HG03025 (cell line): ENCODE data around the gene PAQR5.

Experiments used
- ATAC-seq: cut with Tn5 transposase; IDR thresholded peaks from one replicate; pipeline ENCODE4 v1.9.1; 2021; ENCODE audit warnings: mild to moderate bottlenecking, moderate library complexity; ENCODE audit not compliant: unreplicated experiment, low FRiP score

PAQR5 gene

DNA sequence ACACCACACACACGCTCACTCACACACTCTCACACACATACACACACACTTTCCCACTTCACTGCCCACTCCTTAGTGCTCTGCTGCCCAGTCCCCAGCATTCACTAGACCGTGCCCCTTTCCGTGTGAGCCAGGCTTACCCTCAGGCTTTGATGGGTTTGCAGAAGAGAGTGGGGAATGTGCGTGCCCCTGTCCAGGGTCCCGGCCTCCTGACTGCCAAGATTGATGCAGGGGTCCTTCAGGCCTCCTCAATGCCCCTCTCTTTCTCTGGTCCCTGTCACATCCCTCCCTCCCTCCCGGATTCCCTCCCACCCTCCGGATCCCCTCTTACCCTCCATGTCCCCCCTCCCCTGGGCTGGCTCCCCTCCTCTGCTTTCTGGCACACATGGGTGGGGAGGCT is 87.6 kb downstream of the PAQR5 start:
- no peak for ATAC-seq

DNA sequence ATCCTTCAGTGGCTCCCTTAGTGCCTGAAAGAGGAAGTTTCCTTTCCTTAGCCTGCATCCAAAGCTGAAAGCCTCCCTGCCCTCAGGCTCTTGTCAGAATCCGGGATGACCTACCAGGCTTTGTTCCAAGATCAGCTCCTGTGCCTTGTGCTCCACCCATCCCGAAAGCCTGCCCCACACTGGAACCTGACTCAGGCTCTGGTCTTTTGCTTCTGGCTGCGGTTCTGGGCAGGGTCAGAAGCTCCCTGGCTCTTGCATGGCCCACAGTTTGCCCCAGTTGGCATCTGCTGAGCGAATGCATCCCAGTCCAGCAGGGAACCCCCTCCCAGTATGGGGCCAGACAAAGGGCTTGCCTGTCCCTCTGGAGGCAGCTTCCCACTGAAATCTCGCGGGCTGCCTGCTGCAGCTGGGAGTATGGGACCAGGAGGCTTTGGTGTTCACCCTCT is 89.6 kb downstream of the PAQR5 start:
- no peak for ATAC-seq

DNA sequence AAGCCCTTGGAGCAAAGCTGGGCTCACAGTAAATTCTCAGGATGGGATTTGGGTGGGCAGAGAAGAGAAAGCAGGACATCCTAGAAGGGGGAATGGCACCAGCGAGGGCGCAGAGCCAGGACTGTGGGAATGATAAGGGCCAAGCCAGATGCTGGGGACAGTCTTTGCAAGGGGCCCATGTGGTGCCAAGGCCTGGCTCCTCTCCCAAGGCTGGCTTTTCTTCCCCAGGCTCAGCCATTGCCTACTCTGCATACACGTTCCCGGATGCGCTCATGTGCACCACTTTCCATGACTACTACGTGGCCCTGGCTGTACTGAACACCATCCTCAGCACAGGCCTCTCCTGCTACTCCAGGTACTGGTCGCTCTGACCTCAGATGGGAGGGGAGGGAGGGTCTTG is 90.7 kb downstream of the PAQR5 start:
- no peak for ATAC-seq

DNA sequence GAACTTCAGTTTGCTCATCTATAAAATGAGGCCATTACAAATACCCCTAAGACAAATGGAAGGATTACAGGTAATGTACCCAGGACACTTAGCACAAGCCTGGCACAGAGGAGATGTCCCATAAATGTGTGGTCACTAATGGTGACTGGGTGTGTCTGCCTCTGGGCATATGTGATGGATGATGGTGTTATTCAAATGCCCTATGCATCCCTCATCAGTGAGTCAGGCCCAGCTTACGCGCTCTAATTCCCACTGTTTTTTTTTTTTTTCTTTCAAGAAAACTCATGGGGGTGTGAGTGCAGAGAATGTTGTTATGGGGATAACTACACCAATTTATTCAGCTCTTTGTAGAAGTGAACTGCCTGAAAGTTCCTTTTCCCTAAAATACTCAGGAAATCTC is 91.9 kb downstream of the PAQR5 start:
- no peak for ATAC-seq

DNA sequence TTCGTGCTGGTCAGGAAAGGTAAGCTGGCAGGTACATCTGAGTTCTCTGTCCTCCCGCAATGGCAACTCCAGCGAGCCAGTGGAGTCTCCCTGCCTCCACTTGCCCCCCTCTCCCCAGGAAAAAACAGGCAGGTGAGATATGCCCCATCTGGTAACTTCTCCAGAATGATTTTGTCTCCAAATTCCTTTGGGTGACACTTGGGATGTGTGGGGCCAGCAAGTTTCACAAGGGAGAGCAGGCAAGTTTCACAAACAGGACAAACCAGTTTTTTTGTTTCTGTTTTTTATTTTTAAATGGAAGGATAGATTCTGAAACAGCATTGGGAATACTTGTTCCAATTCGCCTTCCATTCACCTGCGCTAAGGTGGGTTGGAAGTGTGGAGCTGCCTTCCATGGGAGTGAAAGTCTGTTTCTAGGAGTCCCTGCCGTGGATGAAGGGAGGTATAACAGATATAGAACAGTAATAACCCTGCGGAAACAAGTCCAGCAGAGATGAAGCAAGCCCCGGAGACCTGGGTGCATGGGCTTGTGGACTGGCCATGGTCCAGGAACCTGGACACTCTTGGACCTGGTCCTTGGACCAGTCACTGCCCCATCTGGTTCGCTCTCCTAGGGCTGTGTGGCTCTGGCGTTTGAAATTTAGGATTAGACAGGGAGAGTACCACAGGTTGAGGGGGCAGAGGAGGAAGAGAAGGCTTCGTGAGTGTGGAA is 92.5 kb downstream of the PAQR5 start:
- no peak for ATAC-seq

DNA sequence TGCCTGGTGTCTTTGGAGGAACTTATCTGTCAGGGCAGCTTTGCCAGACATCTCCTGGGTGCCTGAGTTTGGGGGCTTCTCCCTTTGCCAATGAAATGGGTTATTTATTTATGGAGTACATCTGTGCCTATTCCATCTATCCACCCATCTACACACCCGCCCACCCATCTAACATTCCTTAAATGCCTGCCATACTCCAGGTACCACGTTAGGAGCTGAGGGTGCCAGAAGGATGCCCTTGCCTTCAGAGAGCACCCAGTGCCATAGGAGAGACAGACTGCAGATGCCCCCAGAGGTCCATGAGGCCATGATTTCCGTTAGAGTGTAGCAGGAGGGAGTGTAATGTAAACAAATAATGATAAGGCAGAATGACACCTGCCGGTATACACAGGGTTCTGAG is 93.6 kb downstream of the PAQR5 start:
- no peak for ATAC-seq

DNA sequence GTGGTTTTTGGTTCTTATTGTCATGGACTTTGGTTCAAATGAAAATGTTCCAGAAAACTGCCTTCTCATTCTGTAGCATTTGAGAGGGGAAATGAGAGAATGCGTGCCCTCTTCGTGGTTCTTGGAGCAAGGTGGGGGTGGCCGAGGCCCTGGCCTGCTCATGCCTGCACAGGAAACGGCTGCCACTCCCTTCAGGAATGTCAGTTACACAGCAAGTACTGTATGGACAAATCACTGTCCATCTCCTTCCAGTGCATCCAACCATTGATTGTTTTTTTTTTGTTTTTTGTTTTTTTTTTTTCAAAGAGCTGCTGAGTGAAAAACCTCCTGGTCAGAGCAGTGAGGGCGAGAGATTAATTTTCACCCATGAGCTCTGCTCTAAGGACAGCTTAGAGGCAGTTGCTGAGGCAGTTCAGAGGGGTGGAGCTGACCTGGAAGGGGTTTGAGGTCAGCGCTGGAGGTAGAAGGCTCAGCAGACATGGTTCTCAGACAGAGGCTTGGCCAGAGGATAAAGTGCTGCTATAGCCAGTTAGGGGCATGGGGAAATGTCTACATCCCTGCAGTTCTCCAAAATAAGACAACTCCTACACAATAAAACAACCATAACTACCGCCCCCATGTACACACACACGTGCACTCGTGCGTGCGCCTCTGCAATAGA is 95.2 kb downstream of the PAQR5 start:
- ATAC-seq: no peak

DNA sequence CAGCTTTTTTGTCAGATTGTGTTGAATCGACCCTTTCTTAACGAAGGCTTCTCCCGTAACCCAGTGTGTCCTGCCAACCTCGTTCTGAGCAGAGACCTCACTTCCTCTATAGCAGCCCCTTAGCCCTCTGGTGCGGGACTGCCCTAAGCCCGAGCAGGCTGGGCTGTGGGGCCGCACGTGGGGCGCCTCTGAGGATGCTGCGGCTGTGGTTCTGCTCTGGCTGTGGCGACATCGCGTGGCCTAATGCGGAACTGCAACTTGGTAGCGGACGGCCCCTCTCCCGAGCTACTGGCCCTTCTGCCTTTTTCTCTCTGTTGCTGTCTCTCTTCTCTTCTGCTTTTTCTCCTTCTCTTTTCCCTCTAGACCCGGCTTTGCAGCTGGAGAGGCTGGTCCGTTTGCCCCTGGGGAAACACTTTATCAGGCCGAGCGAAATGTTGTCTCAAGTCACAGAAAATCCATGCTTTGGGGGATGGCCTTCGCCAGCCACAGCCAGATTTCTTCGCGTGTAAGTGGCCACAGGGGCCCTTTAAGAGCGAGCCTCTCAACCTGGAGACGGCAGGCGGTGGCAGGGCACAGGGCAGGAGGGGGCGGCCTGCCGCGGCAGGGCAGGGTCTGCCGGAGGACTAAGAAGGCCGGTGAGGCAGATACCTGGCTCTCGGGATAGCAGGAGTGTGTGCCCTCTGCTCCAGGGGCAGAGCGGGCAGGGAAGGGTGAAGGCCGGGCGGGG is 96.0 kb downstream of the PAQR5 start:
- ATAC-seq: no peak

DNA sequence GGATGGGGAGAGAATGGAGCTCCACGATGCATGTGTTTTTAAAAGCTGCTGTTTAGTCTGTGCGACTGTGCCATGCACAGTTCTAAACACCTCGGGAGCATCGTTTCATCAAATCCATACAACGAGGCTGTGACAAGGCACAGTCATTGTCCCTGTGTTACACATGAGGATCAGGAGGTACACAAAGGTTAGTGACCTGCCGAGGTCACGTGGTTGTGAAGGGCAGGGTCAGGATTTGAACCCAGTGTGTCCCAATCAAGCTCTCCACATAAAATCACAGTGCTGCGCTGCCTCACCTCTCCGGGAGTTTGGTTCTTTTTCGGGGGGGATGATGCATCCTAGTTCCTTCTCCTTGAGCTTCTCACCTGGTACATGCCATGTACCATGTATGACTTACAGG is 96.7 kb downstream of the PAQR5 start:
- ATAC-seq: no peak

DNA sequence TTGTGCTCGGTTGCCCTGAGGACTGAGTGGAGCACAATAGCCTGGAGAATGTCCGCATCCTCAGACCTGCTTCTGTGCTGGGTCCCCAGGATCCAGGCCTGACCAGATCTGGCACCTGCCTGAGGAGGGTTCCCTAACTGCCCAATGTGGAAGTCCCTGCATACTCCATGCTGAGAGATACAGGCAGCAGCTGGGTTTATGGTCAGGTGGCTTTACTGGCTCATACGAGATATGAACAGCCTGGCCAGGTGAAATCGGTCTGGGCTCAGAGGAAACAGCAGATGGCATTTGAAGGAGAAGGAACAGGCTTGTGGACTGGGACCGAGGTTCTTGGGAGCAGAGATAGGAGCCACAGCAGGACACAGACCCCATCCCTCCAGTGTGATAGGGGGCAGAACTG is 97.3 kb downstream of the PAQR5 start:
- ATAC-seq: no peak

DNA sequence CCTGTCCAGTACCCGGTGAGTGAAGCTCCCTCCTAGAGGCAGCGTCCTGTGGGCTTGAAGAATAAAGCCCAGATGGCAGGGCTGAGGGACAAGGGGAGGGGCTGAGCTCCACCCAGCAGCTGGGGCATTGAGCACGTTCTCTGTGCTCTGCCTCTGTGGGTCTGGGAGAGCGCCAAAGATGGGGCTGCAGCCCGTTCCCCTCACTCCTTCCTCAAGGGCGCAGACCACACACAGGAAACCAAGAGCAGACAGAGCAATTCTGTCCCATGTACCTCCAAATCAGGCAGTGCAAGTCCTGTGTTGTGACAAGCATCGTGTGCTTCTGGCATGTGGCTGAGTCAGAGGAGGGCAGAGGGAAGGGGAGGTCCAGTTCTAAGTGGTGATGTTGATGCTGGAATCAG is 99.8 kb downstream of the PAQR5 start:
- no peak for ATAC-seq

DNA sequence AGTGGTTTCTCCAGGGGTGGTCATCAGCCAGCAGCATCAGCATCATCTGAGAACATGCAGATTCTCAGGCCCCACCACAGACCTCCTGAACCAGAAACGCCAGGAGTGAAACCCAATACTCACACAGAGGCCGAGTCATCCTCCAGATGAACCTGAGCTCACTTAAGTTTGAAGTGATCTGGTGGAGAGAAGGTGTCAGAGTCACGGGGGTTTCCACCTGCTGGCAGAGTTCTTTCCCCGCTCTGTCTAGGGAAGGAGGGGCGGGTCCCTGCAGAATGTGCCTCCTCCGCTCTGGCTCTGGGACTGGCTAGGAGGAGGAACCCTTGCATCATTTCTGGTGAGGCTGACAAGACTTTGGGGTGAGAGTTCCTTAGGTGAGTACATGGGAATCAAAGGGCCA is 102.1 kb downstream of the PAQR5 start:
- ATAC-seq: no peak

DNA sequence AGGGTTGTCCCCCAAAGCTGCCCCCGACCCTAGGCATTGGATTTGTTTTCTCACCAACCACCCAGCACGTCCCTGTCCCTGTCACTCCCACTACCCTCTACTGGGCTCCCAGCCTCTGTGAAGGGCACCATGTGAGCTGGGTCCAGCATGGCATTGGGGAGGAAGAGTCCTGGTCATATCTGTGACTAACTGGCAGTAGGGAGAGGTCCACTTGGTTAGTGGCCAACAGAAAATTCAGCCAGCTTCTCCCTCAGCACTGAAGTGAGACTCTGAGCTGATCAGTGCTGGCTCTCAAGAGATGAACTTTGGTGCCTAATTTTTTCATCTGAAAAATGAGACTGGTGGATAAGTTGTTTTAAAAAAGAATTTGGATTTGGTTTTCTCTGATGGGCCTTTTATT is 104.1 kb downstream of the PAQR5 start:
- no peak for ATAC-seq

DNA sequence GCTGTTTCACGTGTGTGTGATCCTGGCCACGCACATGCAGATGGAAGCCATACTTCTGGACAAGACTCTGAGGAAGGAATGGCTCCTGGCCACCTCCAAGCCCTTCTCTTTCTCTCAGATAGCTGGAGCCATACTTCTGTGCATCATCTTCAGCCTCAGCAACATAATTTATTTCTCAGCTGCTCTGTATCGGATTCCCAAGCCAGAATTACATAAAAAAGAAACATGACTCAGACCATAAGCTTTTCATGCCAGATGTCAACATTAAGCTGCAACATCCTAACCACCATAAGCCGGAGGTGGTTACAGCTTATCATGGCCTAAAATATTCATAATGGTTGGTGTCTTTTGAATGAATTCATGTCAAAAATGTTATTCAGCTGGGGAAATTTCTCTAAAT is 104.9 kb downstream of the PAQR5 start:
- no peak for ATAC-seq

DNA sequence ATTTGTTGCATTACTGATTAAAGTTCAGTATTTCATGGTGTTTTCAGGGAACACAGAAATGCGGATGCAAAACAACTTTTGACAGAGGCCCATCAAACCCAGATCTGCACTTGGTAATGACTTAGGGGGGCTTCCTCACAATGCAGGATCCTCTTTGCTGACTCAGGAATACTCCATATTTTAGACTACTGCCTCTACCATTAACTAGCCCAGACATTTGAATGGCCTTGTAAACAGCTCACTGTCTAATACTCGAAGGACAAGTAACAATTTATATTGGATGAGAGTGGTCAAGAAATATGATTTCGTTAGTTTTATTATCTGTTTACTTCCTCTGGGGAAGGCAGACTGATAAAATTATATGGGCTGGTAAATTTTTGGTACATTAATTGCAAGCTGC is 106.4 kb downstream of the PAQR5 start:
- no peak for ATAC-seq

DNA sequence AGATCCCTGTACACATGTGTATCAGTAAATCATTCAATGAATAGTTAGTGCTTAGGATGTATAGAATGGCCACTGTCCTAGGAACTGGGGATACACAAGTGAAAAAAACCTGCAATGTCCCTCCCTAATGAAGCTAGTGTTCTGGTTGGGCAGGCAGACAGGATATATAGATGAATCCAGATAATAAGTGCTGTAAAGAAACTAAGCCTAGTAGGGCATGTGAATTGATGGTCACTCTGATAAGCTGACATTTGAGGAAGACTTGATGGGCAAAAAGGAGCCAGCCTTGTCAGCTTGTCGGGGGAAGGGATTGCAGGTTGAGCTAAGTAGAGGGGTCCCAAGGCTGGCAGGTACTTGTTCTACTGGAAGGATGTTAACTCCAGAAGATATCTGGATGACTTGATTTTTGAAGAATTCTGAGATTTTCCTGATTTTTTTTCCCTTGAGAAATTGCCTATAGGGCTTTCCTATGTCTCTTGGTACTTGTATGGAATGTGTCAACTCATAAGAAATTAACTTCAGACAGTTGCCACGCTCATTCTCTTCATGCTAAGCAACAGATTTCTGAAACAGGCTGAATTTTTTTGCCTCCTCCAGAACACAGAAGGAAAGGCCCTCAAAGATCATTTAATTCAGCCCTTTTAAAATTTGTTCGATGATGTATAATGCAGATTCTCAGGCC is 109.1 kb downstream of the PAQR5 start:
- no peak for ATAC-seq

DNA sequence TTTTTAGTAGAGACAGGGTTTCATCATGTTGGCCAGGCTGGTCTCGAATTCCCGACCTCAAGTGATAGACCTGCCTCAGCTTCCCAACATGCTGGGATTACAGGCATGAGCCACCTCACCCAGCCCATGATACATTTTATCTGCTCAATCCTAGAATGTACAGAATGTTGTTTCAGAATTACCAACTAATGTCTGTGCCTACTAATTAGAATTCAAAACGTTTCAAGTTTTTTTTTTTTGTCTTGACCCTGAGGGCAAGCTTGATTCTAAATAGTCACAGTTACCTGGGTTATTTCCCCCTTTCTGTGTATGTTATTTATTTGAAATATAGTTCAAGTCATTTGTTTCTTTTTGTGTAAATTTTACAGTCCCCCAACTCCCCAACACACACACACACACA is 110.1 kb downstream of the PAQR5 start:
- no peak for ATAC-seq

DNA sequence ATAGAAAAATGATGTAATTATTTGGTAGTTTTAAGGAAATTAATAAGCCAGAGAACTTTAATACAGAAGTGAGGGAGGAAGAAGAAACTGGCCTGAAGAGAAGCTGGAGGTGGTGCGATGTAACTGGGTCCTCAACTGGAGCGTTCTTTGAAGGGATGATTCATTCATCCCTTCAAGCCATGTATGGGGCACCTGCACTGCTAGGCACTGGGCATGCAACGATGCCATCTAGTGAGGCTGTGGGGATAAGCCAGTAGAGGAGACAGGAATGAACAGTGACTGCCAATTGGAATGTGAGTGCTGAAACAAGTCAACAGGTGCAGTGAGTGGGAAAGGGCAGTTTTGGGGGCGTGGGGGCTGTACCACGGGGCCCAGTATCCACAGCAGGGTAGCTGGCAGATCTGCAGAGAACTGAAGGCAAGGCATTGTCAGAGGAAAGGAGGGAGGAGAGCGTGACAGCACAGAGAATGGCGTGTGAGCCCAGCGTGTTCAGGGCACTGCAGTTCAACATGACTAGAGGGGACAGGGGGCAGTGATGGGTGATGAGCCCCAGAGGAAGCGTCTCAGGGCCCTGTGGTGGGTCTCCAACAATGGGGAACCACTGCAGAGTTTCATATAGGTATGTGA is 111.6 kb downstream of the PAQR5 start:
- ATAC-seq: no peak

DNA sequence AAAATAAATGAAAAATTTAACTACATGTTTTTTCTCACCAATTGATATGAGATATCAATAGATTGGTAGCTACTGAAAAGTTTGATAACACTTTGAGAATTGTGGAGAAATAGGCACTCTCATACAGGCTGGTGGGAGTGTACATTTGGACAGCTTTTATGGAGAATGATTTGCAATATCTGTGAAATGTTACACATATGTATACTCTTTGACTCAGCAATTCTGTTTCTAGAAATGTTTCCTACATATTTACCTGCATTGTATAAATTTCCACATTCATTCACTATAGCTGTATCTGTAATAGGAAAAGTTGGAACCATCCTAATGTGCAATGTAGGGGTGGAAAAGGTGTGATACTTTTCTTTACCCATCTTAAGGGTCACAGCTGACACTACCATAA is 113.6 kb downstream of the PAQR5 start:
- no peak for ATAC-seq

DNA sequence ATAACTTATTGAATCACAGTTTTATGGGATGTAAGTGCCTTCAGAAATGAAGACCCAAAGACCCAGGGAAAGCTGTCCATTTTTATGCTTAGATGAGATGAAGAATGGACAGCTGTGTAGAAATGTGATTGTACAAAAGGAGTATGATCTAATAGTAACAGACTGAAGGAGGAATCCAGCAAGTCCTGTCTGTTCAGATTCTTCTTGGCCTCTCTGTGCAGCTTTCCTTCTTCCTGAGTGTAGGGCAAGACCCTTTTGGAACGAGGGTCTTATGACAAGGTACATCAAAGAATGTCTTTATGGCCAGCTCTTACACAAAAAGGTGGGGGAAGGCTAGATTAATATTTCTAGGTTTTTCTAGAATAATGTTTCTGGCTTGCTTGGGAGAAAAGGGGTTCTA is 114.0 kb downstream of the PAQR5 start:
- no peak for ATAC-seq
